Activated CD4-positive, alpha-beta T cell treated with anti-CD3 and anti-CD28 coated beads, Interleukin-2, amount 50 U/mL, for 1 hour (primary cell): Measurements from ENCODE around the gene EFNB3.
A peak's percentile ranks its signal among the peaks of the same experiment; 100 is the strongest.

Experiments used
- DNase-seq: peaks from one replicate; pipeline ENCODE4 v3.0.0-alpha.2; 2020

EFNB3 gene, protein sequence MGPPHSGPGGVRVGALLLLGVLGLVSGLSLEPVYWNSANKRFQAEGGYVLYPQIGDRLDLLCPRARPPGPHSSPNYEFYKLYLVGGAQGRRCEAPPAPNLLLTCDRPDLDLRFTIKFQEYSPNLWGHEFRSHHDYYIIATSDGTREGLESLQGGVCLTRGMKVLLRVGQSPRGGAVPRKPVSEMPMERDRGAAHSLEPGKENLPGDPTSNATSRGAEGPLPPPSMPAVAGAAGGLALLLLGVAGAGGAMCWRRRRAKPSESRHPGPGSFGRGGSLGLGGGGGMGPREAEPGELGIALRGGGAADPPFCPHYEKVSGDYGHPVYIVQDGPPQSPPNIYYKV

DNA sequence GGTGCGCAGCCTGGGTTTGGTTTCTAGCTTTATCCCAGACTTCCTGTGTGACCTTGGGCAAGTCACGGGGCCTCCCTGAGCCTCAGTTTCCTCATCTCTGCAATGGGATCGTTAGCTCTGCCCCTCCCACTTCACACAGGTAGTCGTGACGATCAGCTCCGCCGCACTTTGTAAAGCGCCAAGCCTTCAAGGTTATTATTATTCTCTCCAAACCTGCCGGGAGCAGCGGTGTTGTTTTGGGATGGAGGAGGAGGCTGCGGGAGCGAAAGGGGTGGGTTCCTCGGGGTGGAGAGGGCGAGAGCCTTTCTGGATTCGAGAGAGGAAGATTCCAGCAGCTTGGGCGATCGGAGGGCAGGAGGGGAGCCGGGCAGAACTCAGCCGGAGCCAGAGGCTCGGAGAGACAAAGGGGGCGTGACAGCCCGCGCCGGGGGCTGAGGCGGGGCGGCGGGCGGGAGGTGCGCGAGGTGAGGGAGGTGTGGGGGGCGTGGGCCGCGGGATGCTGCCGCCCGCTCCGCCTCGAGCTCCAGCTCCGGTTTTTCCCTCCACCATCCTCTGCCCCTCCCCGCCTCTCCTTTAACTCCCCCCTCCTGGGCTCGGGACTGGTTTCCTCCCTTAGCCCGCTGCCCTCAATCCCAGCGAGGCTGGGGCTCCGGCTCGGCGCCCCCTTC lies at the start of gene EFNB3:
TSS of gene EFNB3 (plus strand) at position 602 of the 668 bp plus-strand sequence. CDS start 397 bp downstream, outside the sequence.
- DNase-seq, result no peak

DNA sequence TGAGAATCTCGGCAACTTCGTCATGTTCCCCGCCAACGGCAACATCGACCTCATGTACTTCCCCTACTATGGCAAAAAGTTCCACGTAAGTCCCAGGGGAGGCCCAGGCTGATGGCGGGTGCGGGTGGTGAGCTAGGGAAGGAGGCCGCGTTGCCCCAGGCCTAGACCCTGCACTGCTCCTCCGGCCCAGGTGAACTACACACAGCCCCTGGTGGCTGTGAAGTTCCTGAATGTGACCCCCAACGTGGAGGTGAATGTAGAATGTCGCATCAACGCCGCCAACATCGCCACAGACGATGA lies 49.5 kb upstream of the EFNB3 start:
- DNase-seq, result no peak

DNA sequence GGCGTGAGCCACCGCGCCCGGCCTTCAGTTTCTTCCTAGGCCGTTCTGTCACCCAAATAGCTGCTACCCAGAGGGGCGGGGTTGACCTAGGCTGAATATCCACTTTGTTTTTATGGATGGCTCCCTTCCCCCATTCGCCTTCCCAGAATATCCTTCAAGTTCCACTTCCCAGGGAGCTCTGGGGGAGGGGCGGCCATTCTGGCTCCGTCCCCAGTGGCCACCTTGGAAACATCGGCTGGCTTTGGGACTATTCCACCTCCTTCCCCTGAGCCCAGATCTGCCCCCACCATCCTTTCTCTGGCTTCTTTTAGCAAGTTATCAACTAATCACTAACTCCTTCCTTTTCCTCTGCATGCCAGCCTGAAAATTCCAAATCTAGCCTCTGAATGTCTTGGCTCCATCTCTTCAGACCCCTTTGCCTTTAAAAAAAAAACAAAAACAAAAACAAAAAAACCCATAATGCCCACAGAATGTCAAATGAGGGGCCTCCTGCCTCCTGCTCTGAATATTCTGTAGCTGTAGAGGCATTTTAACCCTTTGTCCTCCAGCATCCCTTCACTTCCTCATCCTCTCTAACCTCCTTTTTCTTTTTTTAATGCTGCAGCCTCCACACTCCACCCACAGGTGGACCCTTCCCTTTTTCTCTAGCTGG lies 47.9 kb upstream of the EFNB3 start:
- no peak for DNase-seq

DNA sequence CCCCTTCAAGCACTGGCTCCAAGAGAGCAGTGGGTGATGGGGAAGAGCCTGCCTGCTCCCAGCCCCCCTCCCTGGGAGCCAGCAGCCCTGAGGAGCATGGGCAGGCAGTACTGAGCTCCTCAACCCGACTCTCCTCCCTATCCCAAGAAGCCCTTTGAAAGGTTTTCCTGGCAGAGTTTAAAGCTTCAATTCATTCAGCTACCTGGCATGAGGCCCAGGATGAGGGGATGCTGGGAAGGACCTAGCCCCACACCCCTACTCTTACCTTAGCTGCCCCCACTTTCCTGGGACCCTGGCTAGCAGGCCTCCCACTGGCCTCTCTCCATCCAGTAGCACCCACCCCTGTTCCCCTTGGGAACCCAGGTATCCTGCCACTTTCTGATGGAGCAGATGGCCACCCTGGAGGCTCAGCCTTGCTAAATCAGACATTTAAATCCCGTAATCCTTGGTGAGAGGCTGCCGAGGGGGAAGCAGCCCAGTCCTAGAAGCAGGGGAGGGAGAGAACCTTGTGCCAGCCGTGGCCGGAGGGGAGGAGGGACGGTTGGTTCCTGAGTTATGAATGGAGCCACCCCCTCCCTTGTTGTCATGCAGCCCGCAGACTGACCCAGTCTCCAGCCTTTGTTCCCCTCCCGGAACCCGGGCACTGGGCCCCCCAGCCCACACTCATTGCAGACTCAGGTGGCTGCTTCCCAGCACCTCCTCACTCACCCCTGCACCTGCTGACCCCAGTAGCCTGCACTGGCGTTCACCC lies 37.2 kb upstream of the EFNB3 start:
- DNase-seq, result no peak

DNA sequence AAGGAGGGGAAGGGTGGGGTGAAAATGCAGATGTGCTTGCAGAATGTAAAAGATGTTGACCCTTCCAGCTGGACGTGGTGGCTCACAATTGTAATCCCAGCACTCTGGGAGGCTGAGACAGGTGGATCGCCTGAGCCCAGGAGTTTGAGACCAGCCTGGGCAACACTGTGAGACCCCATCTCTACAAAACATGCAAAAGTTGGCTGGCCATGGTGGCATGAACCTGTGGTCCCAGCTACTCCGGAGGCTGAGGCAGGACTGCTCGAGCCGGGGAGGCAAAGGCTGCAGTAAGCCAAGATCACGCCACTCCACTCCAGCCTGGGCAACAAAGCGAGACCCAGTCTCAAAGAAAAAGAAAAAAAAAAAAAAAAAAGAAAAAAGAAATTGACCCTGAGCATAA lies 36.5 kb upstream of the EFNB3 start:
- DNase-seq, result no peak

DNA sequence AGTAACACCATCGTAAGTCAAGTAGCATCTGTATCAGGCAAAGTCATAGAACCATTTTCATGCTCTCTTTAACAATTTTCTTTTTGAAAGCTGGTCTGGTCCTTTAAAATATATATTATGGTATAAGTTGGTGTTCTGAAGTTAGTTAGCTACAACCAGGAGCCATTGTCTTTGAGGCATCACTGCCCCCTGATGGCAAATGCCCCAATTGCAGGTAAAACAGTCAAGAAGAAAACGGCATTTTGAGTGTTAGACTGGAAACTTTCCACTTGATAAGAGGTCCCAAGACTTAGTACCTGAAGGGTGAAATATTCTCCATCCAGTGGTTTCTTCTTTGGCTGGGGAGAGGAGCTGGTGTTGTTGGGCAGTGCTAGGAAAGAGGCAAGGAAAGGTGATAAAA lies 31.8 kb upstream of the EFNB3 start:
- peak; percentile 24 for DNase-seq

DNA sequence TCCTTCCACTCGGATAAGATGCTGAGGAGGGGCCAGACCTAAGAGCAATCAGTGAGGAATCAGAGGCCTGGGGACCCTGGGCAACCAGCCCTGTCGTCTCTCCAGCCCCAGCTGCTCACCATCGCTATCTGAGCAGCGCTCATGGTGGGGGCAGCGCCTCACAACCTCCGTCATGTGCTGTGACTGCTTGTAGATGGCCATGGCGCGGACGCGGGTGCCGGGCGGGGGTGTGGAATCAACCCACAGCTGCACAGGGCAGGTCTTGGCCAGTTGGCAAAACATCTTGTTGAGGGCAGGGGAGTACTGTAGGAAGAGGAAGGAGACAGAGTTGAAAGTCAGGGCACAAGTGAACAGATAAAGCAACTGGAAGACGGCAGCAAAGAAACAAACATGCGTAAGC lies 30.1 kb upstream of the EFNB3 start:
- DNase-seq, result no peak

DNA sequence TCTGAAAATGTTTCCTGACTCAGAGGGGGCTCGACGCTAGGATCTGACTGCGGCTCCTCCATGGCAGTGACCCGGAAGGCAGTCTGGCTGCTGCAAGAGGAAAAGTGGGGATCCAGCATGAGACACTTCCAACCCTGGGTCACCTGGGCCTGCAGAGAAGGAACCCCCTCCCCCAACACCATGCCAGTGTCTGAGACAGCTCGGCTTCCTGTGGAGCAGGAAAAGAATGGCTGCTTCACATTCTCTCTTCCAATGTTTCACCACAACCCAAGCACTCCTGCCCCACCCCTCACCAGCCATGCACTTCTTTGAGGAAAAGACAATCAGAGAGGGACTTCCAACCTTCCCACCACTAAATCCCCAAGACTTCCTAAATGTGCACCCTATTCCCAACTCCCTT lies 28.5 kb upstream of the EFNB3 start:
- DNase-seq, result no peak

DNA sequence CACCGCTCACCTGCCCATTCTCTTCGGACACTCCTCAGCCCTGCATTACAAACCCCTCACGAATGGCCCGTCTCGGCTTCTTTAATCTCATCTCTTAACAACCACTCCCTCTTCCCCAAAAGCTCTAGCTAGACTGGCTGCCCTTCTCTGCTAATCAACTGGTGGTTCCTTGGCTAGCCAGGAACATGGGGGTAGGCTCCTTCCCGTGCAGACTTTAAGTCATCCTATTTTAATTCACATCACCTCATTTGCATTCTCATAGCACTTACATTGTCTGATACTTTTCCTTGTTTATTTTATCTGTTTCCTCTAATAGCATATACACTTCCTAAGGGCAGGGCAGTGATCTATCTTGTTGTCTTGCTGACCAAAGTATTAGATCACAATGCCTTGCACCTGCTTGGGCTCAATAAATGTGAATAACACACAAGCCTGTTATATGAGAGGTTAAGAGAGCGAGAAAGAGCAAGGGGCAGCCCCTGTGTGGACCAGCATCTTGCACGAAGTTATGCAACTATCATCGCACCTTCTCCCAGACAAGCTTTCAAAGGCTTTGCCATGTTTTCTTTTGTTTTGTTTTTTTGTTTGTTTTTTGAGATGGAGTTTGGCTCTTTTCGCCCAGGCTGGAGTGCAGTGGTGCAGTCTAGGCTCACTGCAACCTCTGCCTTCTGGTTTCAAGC lies 27.5 kb upstream of the EFNB3 start:
- no peak for DNase-seq

DNA sequence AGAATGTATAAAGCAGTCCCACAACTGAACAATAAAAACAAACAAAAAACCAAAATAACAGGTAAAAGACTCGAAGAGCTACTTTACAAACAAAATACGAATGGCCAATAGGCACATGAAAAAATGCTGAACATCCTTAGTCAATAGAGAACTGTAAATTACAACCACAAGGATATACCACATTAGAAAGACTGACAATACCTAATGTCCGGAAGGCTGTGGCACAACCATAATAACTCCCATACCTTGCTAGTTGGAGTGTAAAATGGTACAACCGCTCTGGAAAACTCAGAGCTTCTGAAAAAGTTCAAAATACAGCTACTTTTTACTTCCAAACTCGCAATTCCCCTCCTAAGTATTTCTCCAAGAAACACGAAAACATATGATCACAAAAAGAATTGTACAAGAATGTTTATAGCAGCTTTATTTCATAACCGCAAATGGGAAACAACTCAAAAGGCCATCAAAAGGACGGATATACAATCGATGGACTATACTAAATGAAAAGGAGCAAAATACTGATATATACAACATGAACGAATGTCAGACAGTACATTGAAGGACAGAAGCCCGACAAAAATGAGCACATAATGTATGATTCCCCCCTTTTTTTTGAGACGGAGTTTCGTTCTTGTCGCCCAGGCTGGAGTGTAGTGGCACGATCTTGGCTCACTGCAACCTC lies 20.0 kb upstream of the EFNB3 start:
- DNase-seq, result no peak

DNA sequence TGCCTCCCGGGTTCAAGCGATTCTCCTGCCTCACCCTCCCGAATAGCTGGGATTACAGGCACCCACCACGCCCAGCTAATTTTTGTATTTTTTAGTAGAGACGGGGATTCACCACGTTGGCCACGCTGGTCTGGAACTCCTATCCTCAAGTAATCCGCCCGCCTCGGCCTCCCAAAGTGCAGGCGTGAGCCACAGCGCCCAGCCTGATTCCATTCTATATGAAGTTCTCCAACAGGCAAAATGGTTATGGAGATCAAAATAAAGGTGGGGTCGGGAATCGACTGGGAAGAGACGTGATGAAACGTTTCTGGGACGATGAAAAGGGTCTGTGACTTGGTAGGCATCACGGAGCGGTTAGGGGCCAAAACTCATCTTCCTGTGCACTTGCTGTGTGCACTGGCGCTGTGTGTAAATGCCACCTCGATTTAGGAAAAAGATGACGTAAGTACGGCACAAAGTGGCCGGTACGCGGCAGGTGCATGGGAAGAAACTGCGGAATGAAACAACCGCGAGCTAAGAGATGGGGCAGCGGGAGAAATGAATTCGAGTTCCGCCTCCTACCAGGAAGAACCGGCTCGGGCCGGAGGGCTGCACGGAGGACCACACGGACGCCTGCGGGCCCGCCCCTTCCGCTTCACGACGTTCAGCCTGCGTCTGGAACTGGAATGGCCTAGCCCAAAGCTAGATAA lies 19.3 kb upstream of the EFNB3 start:
- DNase-seq, result peak; percentile 86

DNA sequence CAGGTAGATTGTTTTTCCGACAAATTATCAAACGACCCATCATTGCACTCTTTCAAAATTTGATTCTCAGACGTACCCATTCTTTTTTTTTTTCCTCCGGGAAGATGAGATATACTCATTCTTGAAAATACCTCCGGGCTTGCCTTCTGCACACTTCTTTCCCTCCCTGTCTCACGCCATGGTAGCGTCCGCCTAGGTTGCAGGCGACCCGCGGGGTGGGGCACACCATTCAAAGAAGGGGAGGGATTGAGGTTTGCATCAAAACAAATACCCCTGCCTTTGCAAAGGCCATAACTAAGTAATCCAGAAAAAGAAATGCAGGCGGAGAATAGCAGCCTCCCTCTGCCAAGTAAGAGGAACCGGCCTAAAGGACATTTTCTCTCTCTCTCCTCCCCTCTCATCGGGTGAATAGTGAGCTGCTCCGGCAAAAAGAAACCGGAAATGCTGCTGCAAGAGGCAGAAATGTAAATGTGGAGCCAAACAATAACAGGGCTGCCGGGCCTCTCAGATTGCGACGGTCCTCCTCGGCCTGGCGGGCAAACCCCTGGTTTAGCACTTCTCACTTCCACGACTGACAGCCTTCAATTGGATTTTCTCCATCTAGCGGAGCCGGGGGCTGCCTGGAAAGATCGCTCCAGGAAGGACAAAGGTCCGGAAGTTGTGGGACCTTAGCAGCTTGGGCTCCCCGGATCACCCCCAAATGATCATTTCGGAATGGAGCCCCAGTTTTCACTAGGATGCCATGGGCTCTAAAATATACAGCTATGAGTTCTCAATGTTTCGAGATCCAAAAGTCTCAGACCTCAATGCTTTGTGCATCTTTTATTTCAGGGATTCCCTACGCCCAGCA lies 18.6 kb upstream of the EFNB3 start:
- peak; percentile 74 for DNase-seq

DNA sequence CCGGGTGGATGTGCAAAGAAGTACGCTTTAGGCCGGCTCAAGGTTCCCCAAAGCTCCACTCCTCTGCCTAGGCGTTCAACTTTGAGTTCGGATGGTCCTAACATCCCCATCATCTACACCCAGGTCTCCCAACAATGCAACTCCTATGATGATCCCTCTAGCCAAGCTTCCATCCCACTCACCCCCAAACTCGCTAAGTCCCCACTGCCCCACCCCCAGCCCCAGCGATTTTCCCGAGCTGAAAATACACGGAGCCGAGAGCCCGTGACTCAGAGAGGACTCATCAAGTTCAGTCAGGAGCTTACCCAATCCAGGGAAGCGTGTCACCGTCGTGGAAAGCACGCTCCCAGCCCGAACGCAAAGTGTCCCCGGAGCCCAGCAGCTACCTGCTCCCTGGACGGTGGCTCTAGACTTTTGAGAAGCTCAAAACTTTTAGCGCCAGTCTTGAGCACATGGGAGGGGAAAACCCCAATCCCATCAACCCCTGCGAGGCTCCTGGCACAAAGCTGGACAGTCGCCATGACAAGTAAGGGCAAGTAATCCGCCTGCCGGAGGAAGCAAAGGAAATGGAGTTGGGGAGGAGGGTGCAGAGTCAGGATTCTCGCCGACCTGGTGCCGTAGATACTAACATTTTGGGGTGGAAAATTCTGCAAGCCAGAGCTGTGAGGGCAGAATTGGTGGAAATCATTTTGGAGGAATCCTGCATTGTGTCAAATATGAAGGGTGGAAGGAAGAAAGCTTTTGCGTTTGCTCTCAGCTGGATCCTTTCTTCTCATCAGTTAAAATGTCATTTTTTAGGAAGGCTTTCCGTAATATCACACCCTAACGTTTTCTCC lies 17.7 kb upstream of the EFNB3 start, which contains the start of gene TP53:
TSS of gene TP53 (minus strand) at position 419 of the 836 bp plus-strand sequence. CDS start 10,896 bp downstream, outside the sequence.
- peak; percentile 81 for DNase-seq

DNA sequence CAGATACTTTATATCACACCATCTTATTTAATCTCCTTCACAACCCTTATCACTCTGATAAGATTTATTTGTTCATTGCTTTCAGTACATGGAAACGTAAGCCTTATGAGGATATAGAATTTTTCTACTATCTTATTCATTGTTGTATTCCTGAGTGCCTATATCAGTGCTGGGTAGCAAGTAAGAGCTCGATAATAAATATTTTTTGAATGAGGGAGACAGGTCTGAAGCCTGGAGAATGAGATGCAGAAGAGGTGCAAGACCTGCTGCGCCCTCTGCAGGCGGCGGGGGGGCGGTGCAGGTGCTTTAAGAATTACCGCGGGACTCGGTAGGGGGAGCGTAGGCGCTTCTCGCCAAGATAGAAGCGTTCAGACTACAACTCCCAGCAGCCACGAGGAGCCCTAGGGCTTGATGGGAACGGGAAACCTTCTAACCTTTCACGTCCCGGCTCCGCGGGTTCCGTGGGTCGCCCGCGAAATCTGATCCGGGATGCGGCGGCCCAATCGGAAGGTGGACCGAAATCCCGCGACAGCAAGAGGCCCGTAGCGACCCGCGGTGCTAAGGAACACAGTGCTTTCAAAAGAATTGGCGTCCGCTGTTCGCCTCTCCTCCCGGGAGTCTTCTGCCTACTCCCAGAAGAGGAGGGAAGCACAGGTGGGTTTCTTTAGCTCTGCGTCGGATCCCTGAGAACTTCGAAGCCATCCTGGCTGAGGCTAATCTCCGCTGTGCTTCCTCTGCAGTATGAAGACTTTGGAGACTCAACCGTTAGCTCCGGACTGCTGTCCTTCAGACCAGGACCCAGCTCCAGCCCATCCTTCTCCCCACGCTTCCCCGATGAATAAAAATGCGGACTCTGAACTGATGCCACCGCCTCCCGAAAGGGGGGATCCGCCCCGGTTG lies 16.8 kb upstream of the EFNB3 start, which contains the start of gene WRAP53:
TSS of gene WRAP53 (plus strand) at position 570 of the 900 bp plus-strand sequence. CDS start at position 742, 172 bp downstream.
- peak; percentile 95 for DNase-seq

DNA sequence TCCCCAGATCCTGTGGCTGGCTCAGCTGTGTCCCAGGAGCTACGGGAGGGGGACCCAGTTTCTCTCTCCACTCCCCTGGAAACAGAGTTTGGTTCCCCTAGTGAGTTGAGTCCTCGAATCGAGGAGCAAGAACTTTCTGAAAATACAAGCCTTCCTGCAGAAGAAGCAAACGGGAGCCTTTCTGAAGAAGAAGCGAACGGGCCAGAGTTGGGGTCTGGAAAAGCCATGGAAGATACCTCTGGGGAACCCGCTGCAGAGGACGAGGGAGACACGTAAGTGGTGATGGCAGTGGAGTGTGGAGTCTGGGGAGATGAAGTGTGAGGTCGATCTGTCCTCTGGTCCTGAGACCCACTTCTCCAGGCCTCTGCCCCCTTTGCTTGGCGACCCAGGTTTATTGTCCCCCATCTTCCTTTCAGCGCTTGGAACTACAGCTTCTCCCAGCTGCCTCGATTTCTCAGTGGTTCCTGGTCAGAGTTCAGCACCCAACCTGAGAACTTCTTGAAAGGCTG lies 16.1 kb upstream of the EFNB3 start:
- no peak for DNase-seq

DNA sequence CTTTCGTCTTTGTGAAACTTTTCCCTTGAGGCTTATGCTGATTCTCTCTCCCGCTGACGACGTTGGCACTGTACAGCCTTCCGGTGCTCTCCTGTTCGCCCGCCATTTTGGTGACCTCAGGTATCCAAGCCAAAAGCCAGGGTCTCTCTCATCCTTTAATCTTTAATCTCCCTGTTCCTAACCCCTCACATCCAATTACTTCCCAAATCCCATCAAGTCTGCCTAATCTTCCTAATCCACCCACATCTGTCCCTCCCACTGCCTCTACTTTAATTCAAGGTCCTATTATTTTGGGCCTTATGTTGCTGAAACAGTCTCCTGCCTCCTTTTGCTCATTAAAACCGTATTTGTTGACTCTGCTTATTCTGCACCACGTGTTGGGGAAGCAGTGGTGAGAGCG lies 9.4 kb upstream of the EFNB3 start:
- no peak for DNase-seq

DNA sequence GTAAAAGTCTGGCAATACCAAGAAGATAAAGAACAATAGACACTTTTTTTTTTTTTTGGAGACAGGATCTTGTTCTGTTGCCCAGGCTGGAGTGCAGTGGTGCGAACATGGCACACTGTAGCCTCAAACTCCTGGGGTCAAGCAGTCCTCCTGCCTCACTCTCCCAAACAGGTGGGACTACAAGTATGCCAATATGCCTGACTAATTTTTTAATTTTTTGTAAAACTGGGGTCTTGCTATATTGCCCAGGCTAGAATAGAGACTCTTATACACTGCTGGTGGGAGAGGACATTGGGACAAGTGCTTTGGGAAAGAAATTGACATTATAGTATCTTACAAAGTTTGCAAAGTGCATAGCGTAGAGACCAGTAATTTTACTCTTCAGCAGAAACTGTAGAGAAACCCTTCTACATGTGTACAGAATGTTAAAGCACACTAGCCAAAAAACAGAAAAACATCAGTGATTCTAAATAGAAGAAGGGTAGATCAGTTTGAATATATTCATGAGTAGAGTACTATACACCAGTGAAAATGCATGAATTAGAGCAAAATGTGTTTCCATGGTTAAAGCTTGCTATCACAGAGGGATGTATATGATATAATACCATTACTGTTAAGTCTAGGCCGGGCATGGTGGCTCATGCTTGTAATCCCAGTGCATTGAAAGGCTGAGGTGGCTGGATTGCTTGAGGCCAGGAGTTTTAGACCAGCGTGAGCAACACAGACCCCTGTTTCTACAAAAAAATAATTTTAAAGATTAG lies 7.0 kb upstream of the EFNB3 start:
- DNase-seq, result no peak
